Dermis lymphatic vessel endothelial cell (primary cell): Measurements from ENCODE around the gene JCHAIN. TPM values are rescaled to one million over a fixed set of nuclear protein-coding genes. Genes with fewer than 3 reads are reported as not detected.

Source experiments
- total RNA-seq: library from RNA; depleted of rRNA; stranded (reverse); fragments of >200 nt; gene quantifications from 2 replicates; pipeline ENCODE4 v1.2.1, GENCODE V29; 2014

The JCHAIN gene
- not detected in 2 replicates for total RNA-seq

DNA sequence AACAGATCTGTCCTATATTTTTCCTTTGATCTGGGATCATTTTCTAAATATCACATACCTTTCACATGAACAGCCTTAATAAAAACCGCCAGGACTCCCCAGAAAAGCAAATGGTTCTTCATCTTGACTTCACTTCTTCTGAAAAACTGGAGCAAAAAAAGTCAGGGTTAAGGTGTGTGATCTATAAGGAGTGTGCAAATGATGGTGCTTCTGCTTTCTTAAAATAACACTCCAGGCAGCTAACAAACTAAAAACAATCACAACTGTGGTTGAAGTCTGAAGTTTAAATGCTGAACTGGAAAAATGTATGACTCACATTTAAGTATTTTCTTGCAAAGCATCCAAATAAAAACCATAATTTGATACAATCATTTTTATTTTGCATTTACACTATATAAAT, at the start of gene JCHAIN:
TSS of gene JCHAIN (minus strand) at position 140 of the 400 bp plus-strand sequence. CDS start at position 122, 18 bp downstream.

DNA sequence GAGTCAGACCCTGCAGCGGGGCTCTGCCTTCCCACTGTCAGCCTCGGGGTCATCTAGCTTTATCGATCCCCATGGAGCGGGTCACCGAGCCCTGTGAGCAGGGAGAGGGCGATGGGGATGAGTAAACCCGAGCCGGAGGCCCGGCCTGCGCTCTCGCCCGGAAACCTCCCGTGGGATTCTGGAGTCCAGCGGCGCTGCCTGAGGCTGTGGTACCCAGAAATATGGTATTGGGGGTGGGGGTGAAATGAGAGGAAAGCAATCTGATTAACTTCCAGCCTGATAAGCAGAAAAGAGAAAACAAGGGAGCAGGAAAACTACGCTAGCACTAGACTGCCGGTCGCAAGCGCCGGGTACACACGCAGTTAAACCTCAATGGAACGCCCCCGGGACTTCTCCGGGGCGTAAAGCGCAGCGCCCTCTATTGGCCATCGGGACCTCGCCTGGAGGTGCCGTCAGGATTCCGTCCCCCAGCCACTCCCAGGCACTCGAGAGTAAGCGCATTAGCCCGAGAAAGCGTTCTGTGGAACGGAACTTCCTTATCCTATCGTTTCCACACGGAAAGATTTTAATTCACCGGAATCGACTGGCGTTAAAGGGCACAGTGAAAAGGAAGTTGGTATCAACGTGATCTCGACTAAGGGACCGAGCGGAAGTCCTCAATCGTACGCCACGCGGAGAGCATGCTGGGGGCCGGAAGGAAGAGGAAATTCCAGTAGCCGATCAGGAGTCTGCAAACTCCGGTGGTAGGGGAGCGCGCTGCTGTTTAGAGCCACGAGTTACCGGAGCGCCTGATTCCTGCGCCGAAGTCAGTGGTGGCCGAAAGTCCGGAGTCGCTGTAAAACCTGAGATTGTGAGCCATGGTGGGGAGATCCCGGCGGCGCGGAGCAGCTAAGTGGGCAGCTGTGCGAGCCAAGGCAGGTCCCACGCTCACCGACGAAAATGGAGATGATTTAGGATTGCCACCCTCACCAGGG, 21.8 kb upstream of the JCHAIN start, which contains the start of gene UTP3:
TSS of gene UTP3 (plus strand) at position 712 of the 974 bp plus-strand sequence. CDS start at position 858, 146 bp downstream.

DNA sequence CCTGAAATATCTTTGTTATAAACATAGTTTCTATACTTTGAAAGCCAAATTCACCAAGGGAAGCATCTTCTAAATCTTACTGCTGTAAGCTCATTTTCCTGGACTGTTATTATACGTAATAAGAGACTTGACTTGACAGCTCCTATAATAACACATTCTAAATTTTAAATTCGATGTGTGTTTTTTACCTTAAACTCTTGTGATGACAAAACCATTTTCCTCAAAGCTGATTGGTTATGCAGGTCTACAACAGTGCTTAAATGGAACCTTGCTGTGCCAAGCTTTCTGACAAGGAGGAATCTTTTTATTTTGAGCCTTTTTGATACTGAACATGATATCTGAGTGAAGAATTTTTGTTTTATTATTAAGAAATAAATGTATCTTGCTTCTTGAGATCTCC, 37.9 kb downstream of the JCHAIN start, which contains the start of gene ENAM:
TSS of gene ENAM (plus strand) at position 301 of the 400 bp plus-strand sequence. CDS start 757 bp downstream, outside the sequence.

Other genes with a start within 250 kb of the JCHAIN start
- not detected in 2 replicates for gene MUC7, start 194.3 kb downstream of the JCHAIN start, total RNA-seq
- not detected in 2 replicates for gene AMTN, start 147.9 kb downstream of the JCHAIN start, total RNA-seq
- gene AMBN, start 74.3 kb downstream of the JCHAIN start, total RNA-seq: not detected in 2 replicates
- gene ENAM, start 37.8 kb downstream of the JCHAIN start, total RNA-seq: not detected in 2 replicates
- gene UTP3, start 22.0 kb upstream of the JCHAIN start, total RNA-seq: 13.4 and 17.0 TPM in 2 replicates
- 35.3 and 52.2 TPM in 2 replicates for gene RUFY3, start 55.5 kb upstream of the JCHAIN start, total RNA-seq
- 56.0 and 75.7 TPM in 2 replicates for gene GRSF1, start 173.4 kb upstream of the JCHAIN start, total RNA-seq
- 10.0 and 14.2 TPM in 2 replicates for gene MOB1B, start 235.9 kb upstream of the JCHAIN start, total RNA-seq